Measurements from ENCODE around the gene SEC14L2. TPM values are rescaled to one million over a fixed set of nuclear protein-coding genes. Genes with fewer than 3 reads are reported as not detected.
A peak's percentile ranks its signal among the peaks of the same experiment; 100 is the strongest.
"Not testable (repeated sequence)": the region's sequence is repeated elsewhere in the genome, so short reads cannot be mapped to it uniquely, and the experiment has no call there.

The SEC14L2 gene
- total RNA-seq, 1 experiment from 2014 or later = 4.2 TPM

- Histone ChIP-seq H3K27me3 (ENCODE audit: control insufficient read depth, insufficient read depth, low read length) (no peaks in the 10 kb centered on the region), H3K4me3 (ENCODE audit: insufficient read depth, low read depth, low read length) (no peak overlapping the region), H3K36me3 (replicated peaks; ENCODE audit: control insufficient read depth, insufficient read depth, low read length) (no peaks in the 10 kb centered on the region)
- DNase-seq = no peak
Measured at GRCh38 chr22:30436196-30436595, 39.4 kb downstream of the SEC14L2 start.

GRCh38 chr22:30438559-30438958, 41.7 kb downstream of the SEC14L2 start:
- DNase-seq = no peak
- no peak overlapping the region for H3K4me3 ChIP-seq (ENCODE audit: insufficient read depth, low read depth, low read length)
- H3K36me3 ChIP-seq (replicated peaks; ENCODE audit: control insufficient read depth, insufficient read depth, low read length) = no peaks in the 10 kb centered on the region
- no peaks in the 10 kb centered on the region for H3K27me3 ChIP-seq (ENCODE audit: control insufficient read depth, insufficient read depth, low read length)

GRCh38 chr22:30439226-30439625, 42.4 kb downstream of the SEC14L2 start:
- no peak for DNase-seq
- no peaks in the 10 kb centered on the region for H3K27me3 ChIP-seq (ENCODE audit: control insufficient read depth, insufficient read depth, low read length)
- H3K4me3 ChIP-seq (ENCODE audit: insufficient read depth, low read depth, low read length) = no peak overlapping the region
- H3K36me3 ChIP-seq (replicated peaks; ENCODE audit: control insufficient read depth, insufficient read depth, low read length) = no peaks in the 10 kb centered on the region

- no peaks in the 10 kb centered on the region for H3K36me3 ChIP-seq (replicated peaks; ENCODE audit: control insufficient read depth, insufficient read depth, low read length)
- no peak overlapping the region for H3K4me3 ChIP-seq (ENCODE audit: insufficient read depth, low read depth, low read length)
- DNase-seq = no peak
- no peaks in the 10 kb centered on the region for H3K27me3 ChIP-seq (ENCODE audit: control insufficient read depth, insufficient read depth, low read length)
Measured at GRCh38 chr22:30439836-30440235, 43.0 kb downstream of the SEC14L2 start.

- Histone ChIP-seq H3K27me3 (ENCODE audit: control insufficient read depth, insufficient read depth, low read length) (no peaks in the 10 kb centered on the region), H3K36me3 (replicated peaks; ENCODE audit: control insufficient read depth, insufficient read depth, low read length) (no peaks in the 10 kb centered on the region), H3K4me3 (ENCODE audit: insufficient read depth, low read depth, low read length) (no peak overlapping the region)
- DNase-seq = no peak
Measured at GRCh38 chr22:30441088-30441487, 44.3 kb downstream of the SEC14L2 start.

GRCh38 chr22:30444632-30445437, 48.0 kb downstream of the SEC14L2 start:
- Histone ChIP-seq H3K36me3 (replicated peaks; ENCODE audit: control insufficient read depth, insufficient read depth, low read length) (no peaks in the 10 kb centered on the region), H3K27me3 (ENCODE audit: control insufficient read depth, insufficient read depth, low read length) (no peaks in the 10 kb centered on the region), H3K4me3 (ENCODE audit: insufficient read depth, low read depth, low read length) (no peak overlapping the region)
- DNase-seq = peak; percentile 95

GRCh38 chr22:30445438-30446145, 48.8 kb downstream of the SEC14L2 start:
- DNase-seq = no peak
- Histone ChIP-seq H3K4me3 (ENCODE audit: insufficient read depth, low read depth, low read length) (no peak overlapping the region), H3K27me3 (ENCODE audit: control insufficient read depth, insufficient read depth, low read length) (no peaks in the 10 kb centered on the region), H3K36me3 (replicated peaks; ENCODE audit: control insufficient read depth, insufficient read depth, low read length) (no peaks in the 10 kb centered on the region)

GRCh38 chr22:30447656-30448055, 50.8 kb downstream of the SEC14L2 start:
- no peak for DNase-seq
- H3K36me3 ChIP-seq (replicated peaks; ENCODE audit: control insufficient read depth, insufficient read depth, low read length) = no peaks in the 10 kb centered on the region
- H3K27me3 ChIP-seq (ENCODE audit: control insufficient read depth, insufficient read depth, low read length) = no peaks in the 10 kb centered on the region
- no peak overlapping the region for H3K4me3 ChIP-seq (ENCODE audit: insufficient read depth, low read depth, low read length)

- not testable (repeated sequence) for H3K4me3 ChIP-seq (ENCODE audit: insufficient read depth, low read depth, low read length); H3K36me3 ChIP-seq (replicated peaks; ENCODE audit: control insufficient read depth, insufficient read depth, low read length); DNase-seq; H3K27me3 ChIP-seq (ENCODE audit: control insufficient read depth, insufficient read depth, low read length)
Measured at GRCh38 chr22:30451488-30451887, 54.7 kb downstream of the SEC14L2 start.

GRCh38 chr22:30452861-30453260, 56.0 kb downstream of the SEC14L2 start:
- Histone ChIP-seq H3K36me3 (replicated peaks; ENCODE audit: control insufficient read depth, insufficient read depth, low read length) (no peaks in the 10 kb centered on the region), H3K4me3 (ENCODE audit: insufficient read depth, low read depth, low read length) (no peak overlapping the region), H3K27me3 (ENCODE audit: control insufficient read depth, insufficient read depth, low read length) (no peaks in the 10 kb centered on the region)
- DNase-seq = no peak

- no peaks in the 10 kb centered on the region for H3K36me3 ChIP-seq (replicated peaks; ENCODE audit: control insufficient read depth, insufficient read depth, low read length)
- DNase-seq = peak; percentile 35
- no peak overlapping the region for H3K4me3 ChIP-seq (ENCODE audit: insufficient read depth, low read depth, low read length)
- H3K27me3 ChIP-seq (ENCODE audit: control insufficient read depth, insufficient read depth, low read length) = no peaks in the 10 kb centered on the region
Measured at GRCh38 chr22:30453731-30454510, 57.1 kb downstream of the SEC14L2 start.

- no peak overlapping the region for H3K4me3 ChIP-seq (ENCODE audit: insufficient read depth, low read depth, low read length)
- DNase-seq = no peak
- H3K27me3 ChIP-seq (ENCODE audit: control insufficient read depth, insufficient read depth, low read length) = no peaks in the 10 kb centered on the region
- H3K36me3 ChIP-seq (replicated peaks; ENCODE audit: control insufficient read depth, insufficient read depth, low read length) = no peaks in the 10 kb centered on the region
Measured at GRCh38 chr22:30455075-30455840, 58.4 kb downstream of the SEC14L2 start.

GRCh38 chr22:30457981-30458380, 61.2 kb downstream of the SEC14L2 start:
- no peak overlapping the region for H3K4me3 ChIP-seq (ENCODE audit: insufficient read depth, low read depth, low read length)
- no peaks in the 10 kb centered on the region for H3K36me3 ChIP-seq (replicated peaks; ENCODE audit: control insufficient read depth, insufficient read depth, low read length)
- no peaks in the 10 kb centered on the region for H3K27me3 ChIP-seq (ENCODE audit: control insufficient read depth, insufficient read depth, low read length)
- no peak for DNase-seq
